ENCODE results near the gene TEX54.
"Not testable (repeated sequence)": the region's sequence is repeated elsewhere in the genome, so short reads cannot be mapped to it uniquely, and the experiment has no call there.

TEX54 gene

DNA sequence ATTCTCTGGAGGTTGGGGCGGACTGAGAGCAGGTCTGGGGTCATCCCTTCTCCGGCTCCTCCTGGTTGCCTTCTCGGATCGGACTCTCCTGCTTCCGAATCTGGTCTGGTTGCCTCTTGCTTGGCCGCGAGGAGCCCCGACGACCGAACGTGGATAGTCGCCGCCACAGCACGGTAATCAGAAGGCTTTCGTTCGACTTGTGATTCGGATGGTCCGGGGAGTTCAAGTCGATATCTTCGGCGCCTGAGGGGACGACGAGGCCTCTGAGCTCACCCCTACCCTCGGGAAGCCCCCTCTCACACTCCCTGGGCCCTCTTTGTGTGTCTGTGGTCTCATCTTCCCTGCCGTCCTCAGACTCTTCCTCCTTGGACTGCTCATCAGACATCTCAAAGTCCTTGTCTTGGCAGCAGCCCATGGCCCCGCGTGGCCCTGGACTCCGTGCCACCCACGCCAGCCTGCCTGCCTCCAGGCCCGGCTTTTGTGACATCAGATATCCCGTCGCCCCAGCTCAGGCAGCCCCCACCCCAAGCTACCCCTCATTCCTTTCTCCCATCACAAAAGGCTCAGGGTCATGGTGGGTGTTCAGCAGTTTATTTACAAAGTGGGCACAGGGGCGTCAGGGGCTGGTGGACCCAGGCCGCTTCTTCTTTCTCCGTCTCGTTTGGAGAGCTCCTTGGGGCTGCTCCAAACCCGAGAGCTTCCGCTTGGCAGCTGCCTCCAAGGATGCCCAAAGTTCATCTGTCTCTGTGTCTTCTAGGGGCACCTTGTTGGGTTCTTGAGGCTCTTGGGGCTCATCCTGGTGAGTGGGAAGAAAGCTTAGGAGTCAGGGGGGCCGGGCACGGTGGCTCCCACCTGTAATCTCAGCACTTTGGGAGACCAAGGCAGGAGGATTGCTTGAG, at the start of gene TEX54:
Gene TEX54, minus strand, starts transcription at position 506 of the 899 bp plus-strand sequence.
- no peak for DNase-seq (ENCODE audit: low spot score)

DNA sequence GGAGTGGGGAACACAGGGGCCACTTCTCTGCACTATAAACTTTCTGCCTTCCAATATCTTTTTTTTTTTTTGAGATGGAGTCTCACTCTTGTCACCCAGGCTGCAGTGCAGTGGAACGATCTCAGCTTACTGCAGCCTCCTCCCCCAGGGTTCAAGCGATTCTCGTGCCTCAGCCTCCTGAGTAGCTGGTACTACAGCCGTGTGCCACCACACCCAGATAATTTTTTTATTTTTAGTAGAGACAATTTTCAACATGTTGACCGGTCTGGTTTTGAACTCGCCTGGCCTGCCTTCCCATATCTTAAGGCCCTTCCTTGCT, 49.7 kb upstream of the TEX54 start:
- DNase-seq (ENCODE audit: low spot score): no peak

DNA sequence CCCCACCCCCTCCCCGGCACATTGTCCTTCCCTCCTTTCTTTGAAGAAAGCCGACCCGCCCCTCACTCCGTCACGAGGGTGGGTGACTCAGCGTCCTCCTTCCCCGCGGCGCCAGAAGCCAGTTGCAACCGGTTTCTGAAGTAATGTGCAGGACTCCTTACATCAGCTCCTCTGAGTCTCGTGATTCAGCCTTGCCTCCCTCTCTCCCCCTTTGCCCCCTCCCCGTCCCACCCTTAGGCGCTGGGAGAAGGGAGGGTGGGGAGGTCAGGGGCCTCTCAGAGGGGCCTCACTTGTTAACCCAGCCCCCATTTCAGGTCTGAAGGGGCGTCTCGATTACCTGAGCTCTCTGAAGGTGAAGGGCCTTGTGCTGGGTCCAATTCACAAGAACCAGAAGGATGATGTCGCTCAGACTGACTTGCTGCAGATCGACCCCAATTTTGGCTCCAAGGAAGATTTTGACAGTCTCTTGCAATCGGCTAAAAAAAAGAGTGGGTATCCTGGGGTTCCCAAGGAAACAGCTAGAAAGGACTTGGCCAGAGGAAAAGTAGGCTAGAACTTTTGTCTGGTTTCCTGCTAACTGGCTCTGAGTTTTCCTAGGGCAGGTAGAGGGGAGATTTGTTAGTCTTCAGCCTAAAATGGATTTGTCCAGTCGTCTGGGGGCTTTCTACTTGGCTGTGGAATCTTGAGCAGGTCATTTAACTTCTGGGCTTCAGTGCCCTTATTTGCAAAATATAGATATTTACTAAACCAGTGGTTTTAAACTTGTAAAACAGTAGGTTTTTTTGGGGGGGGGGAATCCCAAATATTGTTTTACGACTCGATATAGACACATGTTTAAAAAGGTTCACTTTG, 49.2 kb upstream of the TEX54 start:
- peak; percentile 97 for DNase-seq (ENCODE audit: low spot score)

DNA sequence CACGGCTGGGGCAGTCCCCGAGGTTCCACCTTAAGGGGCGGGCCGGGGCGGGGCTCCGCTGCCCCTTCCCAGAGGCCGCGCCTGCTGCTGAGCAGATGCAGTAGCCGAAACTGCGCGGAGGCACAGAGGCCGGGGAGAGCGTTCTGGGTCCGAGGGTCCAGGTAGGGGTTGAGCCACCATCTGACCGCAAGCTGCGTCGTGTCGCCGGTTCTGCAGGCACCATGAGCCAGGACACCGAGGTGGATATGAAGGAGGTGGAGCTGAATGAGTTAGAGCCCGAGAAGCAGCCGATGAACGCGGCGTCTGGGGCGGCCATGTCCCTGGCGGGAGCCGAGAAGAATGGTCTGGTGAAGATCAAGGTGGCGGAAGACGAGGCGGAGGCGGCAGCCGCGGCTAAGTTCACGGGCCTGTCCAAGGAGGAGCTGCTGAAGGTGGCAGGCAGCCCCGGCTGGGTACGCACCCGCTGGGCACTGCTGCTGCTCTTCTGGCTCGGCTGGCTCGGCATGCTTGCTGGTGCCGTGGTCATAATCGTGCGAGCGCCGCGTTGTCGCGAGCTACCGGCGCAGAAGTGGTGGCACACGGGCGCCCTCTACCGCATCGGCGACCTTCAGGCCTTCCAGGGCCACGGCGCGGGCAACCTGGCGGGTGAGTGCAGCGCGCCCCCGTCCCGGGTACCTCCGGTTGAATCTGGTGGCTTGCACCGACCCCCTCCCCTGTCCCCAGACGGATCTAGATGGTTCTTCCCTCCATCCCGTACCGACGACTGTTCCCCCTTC, 48.4 kb upstream of the TEX54 start, which contains the start of gene SLC3A2:
Gene SLC3A2, plus strand, starts transcription at position 94 of the 776 bp plus-strand sequence. Its CDS starts 128 bp downstream, at position 222.
- peak; percentile 91 for DNase-seq (ENCODE audit: low spot score)

DNA sequence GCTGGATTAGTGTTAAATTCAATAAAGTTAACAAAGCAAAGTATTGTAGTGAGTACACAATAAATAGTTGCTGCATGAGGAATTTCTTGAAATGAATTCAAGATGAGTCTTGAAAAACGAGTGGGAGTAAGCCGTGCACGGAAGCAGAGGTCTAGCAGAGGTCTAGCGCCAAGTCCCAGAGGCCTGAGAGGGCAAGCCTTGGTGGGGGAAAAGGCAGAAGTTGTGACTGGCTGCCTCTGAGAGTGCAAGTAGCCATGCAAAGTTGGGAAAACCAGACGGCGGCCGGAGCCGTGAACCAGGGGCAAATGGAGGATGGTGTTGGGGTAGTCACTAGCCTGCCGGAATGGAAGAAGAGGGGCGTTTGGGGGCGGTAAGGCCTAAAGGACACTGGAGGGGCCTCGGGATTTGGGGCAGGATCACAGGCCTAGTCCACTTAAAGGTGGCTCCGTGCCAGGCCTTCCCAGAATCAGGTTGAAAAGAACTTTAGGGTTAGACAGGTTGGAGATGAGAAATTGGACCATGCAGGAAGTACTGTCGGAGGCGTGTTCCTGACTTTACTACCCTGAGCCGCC, 47.7 kb upstream of the TEX54 start:
- peak; percentile 83 for DNase-seq (ENCODE audit: low spot score)

DNA sequence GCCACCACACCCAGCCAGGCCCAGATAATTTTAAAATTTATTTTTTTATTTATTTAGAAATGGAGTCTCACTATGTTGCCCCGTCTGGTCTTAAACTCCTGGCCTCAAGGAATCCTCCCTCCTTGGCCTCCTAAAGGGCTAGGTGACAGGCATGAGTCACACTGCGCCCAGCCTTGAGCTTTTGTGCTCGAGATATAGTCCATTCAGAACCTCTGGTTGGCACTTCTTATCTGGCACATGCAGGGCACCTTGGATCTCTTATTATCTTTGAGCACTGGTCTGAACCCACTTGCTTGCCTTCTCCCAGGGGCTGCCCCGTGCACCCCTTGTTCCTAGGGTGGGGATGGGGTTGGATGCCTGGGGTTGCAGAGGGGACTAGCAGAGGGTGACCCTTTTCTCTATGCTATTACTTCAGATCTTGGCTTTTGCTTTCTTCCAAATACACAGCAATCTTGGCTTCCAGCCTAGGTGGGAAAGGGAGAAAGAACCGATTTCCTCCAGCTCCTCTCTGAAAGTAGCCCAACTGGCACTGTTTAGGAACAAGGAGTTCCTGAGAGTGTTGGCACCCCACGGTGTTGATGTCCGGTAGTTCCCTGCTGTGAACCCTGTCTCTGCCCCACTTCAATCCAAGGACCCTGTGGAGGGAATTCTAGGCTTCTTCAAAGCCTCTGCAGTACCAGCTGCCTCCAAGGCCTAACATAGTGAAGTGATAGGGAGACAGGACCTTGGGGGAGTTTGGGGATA, 46.8 kb upstream of the TEX54 start:
- DNase-seq (ENCODE audit: low spot score): no peak

DNA sequence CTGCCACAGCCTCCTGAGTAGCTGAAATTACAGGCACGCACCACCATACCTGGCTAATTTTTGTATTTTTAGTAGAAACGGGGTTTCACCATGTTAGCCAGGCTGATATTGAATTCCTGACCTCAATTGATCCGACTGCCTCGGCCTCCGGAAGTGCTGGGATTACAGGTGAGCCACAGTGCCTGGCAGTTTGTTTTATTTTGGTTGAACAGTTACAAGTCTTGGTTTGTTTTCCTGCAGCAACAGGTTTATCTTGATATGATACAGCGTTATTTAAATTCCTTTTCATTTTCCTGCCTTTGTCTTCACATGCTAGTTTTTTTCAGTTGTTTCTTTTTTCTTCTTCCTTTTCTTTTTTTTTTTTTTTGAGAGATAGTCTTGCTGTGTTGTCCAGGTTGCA, 44.1 kb upstream of the TEX54 start:
- DNase-seq (ENCODE audit: low spot score): no peak

DNA sequence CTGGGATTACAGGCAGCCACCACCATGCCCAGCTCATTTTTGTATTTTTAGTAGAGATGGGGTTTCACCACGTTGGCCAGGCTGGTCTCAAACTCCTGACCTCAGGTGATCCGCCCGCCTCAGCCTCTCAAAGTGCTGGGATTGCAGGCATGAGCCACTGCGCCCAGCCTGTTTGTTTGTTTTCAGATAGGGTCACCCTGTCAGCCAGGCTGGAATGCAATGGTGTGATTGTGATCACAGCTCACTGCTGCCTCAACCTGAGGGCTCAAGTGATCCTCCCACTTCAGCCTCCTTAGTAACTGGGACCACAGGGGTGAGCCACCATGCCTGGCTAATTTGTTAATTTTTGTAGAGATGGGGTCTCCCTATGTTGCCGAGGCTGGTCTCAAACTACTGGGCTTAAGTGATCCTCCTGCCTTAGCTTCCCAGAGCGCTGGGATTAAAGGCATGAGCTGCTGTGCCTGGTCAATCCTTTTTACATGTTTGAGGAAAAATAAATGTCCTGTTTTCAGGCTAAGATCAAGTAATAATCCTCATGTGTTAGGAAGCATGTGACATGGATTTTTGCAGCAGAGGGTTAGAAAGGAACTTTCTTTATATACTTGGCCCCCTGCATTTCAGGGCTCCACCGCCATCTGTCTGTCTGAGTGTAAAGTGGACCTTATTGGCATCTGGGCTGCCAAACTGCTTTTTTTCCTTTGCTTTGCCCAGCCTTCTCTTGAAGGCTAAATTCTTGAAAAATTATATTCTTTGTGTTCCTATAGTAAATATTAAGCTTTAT, 43.2 kb upstream of the TEX54 start:
- no peak for DNase-seq (ENCODE audit: low spot score)

DNA sequence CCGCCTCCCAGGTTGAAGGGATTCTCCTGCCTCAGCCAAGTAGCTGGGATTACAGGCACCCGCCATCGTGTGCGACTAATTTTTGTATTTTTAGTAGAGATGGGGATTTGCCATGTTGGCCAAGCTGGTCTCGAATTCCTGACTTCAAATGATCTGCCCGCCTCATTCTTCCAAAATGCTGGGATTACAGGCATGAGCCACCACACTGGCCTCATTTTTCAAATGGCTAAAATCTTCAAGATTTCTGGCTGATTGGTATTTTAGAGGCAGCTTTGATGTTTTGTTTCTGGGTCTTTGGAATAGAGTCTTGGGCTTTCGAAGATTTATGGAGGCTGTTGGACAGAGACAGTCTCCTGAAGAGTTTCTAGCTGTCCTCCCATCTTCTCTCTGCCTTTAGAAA, 42.2 kb upstream of the TEX54 start:
- no peak for DNase-seq (ENCODE audit: low spot score)

DNA sequence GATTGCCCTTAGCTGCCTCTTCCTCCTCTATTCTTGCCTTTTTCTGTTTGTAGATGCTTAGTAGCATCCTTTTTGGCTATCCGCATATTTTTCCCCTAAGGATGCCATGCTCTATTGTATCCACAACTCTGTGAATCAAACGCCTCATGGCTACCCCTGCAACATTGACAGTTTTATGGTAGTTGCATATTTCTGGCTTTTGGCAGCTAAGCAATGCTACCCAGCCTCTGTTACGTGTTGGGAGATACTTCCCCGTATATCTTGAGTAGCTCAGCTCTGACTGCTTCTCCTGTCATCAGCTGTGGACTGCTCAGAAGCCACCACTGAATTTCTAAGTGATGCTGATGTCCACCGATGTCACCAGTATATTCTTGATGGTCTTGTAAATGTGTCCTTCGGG, 33.0 kb upstream of the TEX54 start:
- no peak for DNase-seq (ENCODE audit: low spot score)

DNA sequence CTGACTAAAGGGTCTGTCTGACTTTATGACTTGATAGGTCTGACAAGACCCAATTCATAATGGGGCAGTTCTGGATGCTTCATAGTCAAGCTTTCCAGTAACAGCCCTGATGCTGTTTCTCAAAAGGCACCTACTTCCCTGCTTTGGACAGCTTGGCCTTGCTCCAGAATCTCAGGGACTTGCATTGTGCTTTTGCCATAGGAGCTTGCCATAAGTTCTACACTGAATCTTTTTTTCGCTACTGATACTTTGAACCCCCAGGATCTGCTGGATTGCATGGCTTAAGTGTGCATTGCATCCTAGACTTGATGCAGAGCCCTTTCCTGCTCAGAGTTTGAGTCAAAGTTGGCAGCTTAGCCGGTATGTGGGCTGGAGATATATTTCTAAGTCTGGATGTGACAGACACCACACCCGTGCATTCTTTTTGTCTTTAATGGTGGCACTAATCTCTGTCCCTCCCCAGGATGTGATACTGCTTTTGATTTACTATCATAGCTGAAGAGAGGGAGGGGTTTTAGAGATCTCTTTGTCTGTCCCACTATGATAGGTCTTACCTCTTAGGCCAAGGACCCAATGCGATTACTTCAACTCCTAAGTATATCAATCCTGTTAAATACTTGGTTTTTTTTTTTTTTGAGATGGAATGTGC, 31.2 kb upstream of the TEX54 start:
- DNase-seq (ENCODE audit: low spot score): no peak

DNA sequence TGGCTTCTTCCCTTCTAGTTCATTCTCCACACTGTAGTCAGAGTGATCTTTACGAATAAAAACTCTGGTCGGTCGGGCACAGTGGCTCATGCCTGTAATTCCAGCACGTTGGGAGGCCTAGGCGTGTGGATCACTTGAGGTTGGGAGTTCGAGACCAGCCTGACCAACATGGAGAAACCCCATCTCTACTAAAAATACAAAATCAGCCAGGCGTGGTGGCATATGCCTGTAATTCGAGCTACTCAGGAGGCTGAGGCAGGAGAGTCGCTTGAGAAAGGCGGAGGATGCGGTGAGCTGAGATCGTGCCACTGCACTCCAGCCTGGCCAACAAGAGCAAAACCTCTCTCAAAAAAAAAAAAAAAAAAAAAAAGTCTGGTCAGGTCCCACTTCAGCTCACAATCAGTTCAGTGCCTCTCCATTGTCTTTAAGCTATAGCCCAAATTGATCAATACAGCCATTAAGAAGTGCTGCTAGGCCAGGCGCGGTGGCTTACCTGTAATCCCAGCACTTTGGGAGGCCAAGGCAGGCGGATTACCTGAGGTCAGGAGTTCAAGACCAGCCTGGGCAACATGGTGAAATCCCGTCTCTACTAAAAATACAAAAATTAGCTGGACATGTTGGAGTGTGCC, 29.0 kb upstream of the TEX54 start:
- not testable (repeated sequence) for DNase-seq (ENCODE audit: low spot score)

DNA sequence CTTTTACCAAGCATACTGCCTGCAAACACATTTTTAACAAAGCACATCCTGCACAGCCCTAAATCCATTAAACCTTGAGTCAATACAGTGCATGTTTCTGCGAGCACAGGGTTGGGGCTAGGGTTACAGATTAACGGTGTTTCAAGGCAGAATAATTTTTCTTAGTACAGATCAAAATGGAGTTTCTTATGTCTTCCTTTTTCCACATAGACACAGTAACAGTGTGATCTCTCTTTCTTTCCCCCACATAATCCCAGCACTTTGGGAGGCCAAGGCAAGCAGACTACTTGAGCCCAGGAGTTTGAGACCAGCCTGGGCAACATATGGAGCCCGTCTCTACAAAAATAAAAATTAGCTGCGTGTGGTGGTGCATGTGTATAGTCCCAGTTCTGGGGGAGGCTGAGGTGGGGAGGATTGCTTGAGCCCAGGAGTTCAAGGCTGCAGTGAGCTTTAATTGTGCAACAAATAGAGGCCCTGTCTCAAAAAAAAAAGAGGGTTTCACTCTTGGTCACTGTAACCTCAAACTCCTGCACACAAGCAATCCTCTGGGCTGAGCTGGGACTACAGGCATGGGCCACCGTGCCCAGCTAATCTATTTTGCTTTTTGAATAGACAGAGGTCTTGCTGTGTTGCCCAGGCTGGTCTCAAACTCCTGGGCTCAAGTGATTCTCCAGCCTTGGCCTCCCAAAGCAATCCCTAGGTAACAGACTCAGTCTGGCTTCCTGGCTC, 28.4 kb upstream of the TEX54 start:
- DNase-seq (ENCODE audit: low spot score): no peak

DNA sequence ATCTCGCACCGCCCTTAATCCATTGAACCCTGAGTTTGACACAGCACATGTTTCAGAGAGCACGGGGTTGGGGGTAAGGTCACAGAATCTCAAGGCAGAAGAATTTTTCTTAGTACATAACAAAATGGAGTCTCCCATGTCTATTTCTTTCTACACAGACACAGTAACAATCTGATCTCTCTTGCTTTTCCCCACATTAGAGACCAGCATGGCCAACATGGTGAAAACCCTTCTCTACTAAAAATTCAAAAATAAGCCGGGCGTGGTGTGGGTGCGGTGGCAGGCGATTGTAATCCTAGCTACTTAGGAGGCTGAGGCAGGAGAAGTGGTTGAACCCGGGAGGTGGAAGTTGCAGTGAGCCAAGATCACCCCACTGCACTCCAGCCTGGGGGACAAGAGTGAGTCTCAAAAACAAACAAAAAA, 26.7 kb upstream of the TEX54 start:
- not testable (repeated sequence) for DNase-seq (ENCODE audit: low spot score)

DNA sequence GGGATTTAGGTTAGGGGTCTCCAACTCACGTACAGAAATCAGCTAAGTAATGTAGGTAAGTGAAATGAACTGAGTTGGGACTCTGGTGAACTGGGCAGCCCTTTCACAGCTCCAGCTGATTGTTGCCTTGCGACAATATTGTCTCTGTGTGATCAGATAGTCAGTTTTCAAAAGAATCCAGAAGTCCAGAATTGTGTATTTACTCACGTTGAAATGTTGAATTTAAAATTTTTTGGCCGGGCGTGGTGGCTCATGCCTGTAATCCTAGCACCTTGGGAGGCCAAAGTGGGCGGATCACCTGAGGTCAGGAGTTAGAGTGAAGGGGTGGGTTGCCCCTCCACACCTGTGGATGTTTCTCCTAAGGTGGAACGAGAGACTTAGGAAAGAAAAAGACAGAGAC, 25.6 kb upstream of the TEX54 start:
- no peak for DNase-seq (ENCODE audit: low spot score)

DNA sequence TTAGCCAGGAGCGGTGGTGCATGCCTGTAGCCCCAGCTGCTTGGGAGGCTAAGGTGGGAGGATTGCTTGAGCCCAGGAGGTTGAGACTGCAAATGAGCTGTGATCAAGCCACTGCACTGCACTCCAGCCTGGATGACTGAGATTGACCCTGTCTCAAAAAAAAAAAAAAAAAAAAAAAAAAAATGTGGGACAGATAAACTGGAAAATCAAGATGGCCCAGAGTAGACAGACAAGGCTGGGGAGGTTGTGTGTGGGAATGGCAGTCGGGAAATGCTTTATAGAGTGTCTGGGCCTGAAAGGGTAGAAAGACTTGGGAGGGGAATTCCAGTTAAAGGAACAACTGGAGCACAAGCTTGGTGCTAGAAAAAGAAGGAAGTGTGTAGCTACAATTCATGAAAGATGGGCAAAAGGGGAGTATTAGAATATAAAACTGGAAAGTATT, 24.9 kb upstream of the TEX54 start:
- peak; percentile 55 for DNase-seq (ENCODE audit: low spot score)

DNA sequence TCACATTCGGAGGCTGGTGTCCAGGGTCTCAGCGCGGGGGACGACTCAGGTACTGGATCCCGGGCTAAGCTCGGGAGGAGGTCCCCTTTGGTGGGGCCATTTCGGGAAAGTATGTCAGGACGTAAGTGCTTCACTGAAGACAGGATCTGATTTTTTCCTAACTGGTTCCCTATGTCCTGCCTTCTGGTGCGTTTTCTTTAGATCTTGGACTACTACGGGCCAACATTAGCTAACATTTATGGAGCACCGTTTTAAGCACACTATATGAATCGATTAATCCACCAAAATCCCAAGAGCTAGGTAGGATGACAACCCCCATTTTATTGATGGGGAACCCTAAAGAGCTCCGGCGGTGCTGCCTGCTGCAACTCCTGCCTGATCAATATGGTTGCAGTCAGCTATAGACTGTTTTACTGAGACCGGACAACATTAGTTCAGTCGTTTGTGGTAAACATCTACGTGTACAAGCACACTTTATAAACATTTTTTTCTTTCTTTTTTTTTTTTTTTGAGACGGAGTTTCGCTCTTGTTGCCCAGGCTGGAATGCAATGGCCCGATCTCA, 23.8 kb upstream of the TEX54 start:
- DNase-seq (ENCODE audit: low spot score): no peak

Data from kidney tubule cell (primary cell).